ENCODE data around the gene TJP1. TPM values are rescaled to one million over a fixed set of nuclear protein-coding genes. Genes with fewer than 3 reads are reported as not detected.
A peak's percentile ranks its signal among the peaks of the same experiment; 100 is the strongest.

The TJP1 gene
- total RNA-seq, 1 donor from 2014 or later = 159 TPM

DNA sequence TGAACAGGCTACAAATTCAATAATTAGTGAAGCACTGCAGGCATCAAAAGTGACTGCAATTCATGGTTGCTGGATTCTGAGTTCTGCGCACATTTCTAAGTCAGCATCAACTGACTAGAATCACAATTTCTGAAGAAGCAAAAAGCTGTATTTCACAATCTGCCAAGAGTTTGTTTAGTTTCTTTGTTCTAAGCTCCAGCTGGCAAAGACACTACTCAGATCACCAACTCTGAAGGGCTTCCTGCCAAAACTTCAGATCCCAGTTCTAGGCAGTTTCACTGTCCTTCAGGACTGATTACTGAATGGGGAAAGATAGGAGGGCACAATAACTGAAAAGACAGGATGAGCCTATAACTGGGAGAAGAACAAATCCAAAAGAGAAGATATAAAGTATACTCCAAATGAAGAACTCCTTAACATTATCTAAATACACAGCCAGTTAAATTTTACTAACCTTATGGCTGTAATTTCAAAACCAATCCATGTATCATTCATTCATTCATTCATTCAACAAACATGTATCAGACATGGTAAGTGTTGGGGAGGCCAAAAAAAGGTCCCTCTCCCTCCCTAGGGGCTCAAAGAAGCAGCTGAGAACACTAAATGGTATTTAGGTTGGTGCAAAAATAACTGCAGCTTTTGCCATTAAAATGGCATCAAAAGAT is 17.1 kb downstream of the TJP1 start:
- TF ChIP-seq, protein P1, sequence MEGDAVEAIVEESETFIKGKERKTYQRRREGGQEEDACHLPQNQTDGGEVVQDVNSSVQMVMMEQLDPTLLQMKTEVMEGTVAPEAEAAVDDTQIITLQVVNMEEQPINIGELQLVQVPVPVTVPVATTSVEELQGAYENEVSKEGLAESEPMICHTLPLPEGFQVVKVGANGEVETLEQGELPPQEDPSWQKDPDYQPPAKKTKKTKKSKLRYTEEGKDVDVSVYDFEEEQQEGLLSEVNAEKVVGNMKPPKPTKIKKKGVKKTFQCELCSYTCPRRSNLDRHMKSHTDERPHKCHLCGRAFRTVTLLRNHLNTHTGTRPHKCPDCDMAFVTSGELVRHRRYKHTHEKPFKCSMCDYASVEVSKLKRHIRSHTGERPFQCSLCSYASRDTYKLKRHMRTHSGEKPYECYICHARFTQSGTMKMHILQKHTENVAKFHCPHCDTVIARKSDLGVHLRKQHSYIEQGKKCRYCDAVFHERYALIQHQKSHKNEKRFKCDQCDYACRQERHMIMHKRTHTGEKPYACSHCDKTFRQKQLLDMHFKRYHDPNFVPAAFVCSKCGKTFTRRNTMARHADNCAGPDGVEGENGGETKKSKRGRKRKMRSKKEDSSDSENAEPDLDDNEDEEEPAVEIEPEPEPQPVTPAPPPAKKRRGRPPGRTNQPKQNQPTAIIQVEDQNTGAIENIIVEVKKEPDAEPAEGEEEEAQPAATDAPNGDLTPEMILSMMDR (IDR thresholded peaks at IDR 0.05; ENCODE audit: unreplicated experiment) = no peak
- Mint-ChIP-seq H3K36me3 (peaks cover 5% of the 10 kb centered on the region), H3K4me3 (no peak overlapping the region), H3K9me3 (no peaks in the 10 kb centered on the region), H3K4me1 (peaks cover 44% of the 10 kb centered on the region), H3K27me3 (ENCODE audit: low read depth) (no peaks in the 10 kb centered on the region), H3K27ac (peak overlapping the region; percentile 68)
- DNase-seq (ENCODE audit: low spot score in 2 of 2, unreplicated experiment in 2 of 2) = no peak

DNA sequence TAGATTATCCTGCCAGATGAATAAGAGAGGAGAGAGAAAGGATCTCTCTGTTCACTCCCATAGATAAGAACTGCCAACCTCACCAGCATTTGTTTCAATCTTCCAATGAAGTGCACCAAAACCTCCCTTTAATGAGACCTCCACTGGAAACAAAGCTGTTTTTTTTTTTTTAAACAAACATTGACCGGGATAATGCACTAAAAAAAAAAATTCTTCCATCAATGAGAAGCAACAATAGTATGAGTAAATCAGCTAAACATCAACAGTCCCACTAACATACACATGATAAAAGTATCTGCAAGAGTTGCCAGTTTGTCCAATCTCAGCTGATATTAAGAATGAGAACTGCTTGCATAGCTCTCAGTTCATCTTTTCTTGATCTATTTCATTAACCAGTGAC is 19.9 kb downstream of the TJP1 start:
- DNase-seq (ENCODE audit: low spot score in 2 of 2, unreplicated experiment in 2 of 2) = no peak
- peaks cover 44% of the 10 kb centered on the region for H3K4me1 Mint-ChIP-seq
- no peaks in the 10 kb centered on the region for H3K27me3 Mint-ChIP-seq (ENCODE audit: low read depth)
- no peak overlapping the region for H3K4me3 Mint-ChIP-seq
- H3K9me3 Mint-ChIP-seq = no peaks in the 10 kb centered on the region
- peaks cover 15% of the 10 kb centered on the region for H3K36me3 Mint-ChIP-seq
- TF ChIP-seq, protein P1 (IDR thresholded peaks at IDR 0.05; ENCODE audit: unreplicated experiment) = no peak
- peak overlapping the region; percentile 72 for H3K27ac Mint-ChIP-seq

DNA sequence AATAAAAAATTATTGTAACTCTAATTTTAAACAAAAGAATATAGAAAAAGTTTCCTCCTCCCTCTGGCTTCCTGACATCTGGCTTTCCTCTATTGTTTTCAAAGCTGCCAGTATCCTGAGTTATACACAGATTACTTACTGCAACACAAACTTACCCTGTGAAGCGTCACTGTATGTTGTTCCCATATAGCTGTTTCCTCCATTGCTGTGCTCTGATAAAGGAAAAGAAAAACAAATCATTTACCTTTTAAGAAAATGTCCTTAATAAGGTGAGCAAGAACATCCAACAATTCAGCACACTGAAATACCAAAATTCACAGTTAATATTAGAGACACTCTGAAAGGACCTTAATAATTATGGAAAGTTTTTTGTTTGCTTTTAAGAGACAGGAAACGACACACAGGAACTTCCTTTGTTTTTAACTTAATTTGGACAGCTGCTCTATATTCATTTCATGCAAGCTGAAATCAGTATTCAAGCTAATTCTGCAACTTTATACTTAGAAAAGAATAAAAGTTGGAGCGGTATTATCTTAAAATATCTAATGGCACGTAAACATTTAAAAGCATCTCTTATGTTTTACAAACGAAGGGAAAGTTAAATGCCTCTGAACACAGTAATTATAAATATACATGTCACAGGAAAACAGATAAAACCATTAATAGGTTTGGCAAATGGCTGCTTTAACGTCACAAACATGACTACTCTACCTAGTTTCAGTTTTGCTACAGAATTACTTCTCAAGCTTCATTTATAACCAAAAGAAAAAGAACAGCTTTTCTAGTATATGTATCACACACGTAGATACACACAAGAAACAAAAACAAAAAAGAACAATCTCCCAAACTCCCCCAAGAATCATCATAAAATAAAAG is 21.5 kb downstream of the TJP1 start:
- Mint-ChIP-seq H3K27ac (peak overlapping the region; percentile 77), H3K27me3 (ENCODE audit: low read depth) (no peaks in the 10 kb centered on the region), H3K4me3 (no peak overlapping the region), H3K4me1 (peaks cover 41% of the 10 kb centered on the region), H3K9me3 (peaks cover 8% of the 10 kb centered on the region), H3K36me3 (peaks cover 30% of the 10 kb centered on the region)
- DNase-seq (ENCODE audit: low spot score in 2 of 2, unreplicated experiment in 2 of 2) = no peak
- TF ChIP-seq, protein P1 (IDR thresholded peaks at IDR 0.05; ENCODE audit: unreplicated experiment) = no peak

DNA sequence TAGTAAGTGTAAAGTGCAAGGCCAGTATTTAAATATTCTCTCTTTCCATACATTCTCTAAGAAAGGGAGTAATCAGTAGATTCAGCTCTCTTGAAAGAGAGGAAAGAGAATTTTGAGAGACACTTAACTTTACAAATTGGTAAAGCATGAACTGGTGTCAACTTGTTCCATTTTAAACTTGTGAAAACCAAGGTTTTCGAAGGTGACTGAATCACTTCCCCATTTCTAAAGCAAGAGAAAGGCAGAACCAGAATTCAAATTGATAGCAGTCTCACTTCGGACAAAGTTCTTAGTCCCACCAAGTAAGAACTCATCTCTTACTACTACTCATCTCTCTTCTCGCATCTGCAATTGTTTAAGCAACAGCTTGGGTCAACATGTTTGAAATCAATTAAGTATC is 22.4 kb downstream of the TJP1 start:
- no peaks in the 10 kb centered on the region for H3K27me3 Mint-ChIP-seq (ENCODE audit: low read depth)
- peaks cover 37% of the 10 kb centered on the region for H3K4me1 Mint-ChIP-seq
- H3K36me3 Mint-ChIP-seq = peaks cover 37% of the 10 kb centered on the region
- peaks cover 12% of the 10 kb centered on the region for H3K9me3 Mint-ChIP-seq
- no peak overlapping the region for H3K4me3 Mint-ChIP-seq
- TF ChIP-seq, protein P1 (IDR thresholded peaks at IDR 0.05; ENCODE audit: unreplicated experiment) = no peak
- H3K27ac Mint-ChIP-seq = peak overlapping the region; percentile 60
- DNase-seq (ENCODE audit: low spot score in 2 of 2, unreplicated experiment in 2 of 2) = no peak

DNA sequence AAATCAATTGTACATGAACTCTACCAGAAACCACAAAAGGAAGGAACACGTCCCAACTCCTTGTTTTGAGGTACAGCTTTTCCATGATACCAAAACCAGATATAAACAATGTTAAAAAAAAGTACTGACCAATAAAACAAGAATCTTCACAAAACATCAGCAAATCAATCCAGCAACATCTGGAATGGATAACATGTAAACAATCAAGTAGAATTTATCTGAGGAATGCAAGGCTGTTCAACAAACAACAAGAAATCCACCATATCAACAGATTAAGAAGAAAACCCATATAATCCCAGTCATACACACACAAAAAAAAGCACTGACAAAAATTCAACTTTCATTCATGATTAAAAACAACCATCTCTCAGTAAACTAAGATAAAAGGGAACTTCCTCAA is 26.7 kb downstream of the TJP1 start:
- Mint-ChIP-seq H3K36me3 (peaks cover 66% of the 10 kb centered on the region), H3K27ac (no peak overlapping the region), H3K27me3 (ENCODE audit: low read depth) (no peaks in the 10 kb centered on the region), H3K4me1 (peaks cover 6% of the 10 kb centered on the region), H3K4me3 (no peak overlapping the region), H3K9me3 (peaks cover 40% of the 10 kb centered on the region)
- TF ChIP-seq, protein P1 (IDR thresholded peaks at IDR 0.05; ENCODE audit: unreplicated experiment) = no peak
- DNase-seq (ENCODE audit: low spot score in 2 of 2, unreplicated experiment in 2 of 2) = no peak
